Mucosa of gallbladder (tissue), 1 donor: ENCODE results near the gene CTNND1. TPM values are rescaled to one million over a fixed set of nuclear protein-coding genes. Genes with fewer than 3 reads are reported as not detected.

ENCODE experiments used
- total RNA-seq: library from RNA; stranded (reverse); gene quantifications from one replicate; pipeline ENCODE4 v1.2.1, GENCODE V29; 2021
- donor health status: DM: no; HTN: no; CAD: no.

CTNND1 gene
- total RNA-seq, 1 donor from 2014 or later = 238 TPM

Other genes with a start within 250 kb of the CTNND1 start
- 89.5 TPM for gene SLC43A1, start 246.1 kb upstream of the CTNND1 start, total RNA-seq
- gene TIMM10, start 231.0 kb upstream of the CTNND1 start, total RNA-seq = 31.2 TPM
- gene SMTNL1, start 224.2 kb upstream of the CTNND1 start, total RNA-seq = not detected
- 71.9 TPM for gene UBE2L6, start 194.1 kb upstream of the CTNND1 start, total RNA-seq
- 614 TPM for gene SERPING1, start 164.1 kb upstream of the CTNND1 start, total RNA-seq
- 1.9 TPM for gene YPEL4, start 111.9 kb upstream of the CTNND1 start, total RNA-seq
- gene CLP1, start 104.0 kb upstream of the CTNND1 start, total RNA-seq = 10.3 TPM
- 60.7 TPM for gene ZDHHC5, start 93.7 kb upstream of the CTNND1 start, total RNA-seq
- gene MED19, start 49.6 kb upstream of the CTNND1 start, total RNA-seq = 15.6 TPM
- 72.3 TPM for gene TMX2, start 49.2 kb upstream of the CTNND1 start, total RNA-seq
- 120 TPM for gene SELENOH, start 20.3 kb upstream of the CTNND1 start, total RNA-seq
- not detected for gene BTBD18, start 10.0 kb upstream of the CTNND1 start, total RNA-seq